ENCODE measurements around the gene WNT10A. TPM values are rescaled to one million over a fixed set of nuclear protein-coding genes. Genes with fewer than 3 reads are reported as not detected.

WNT10A gene
- total and polyA plus RNA-seq, 2 of the 8 experiments (the other 6 are each of a cell fraction or from before 2014, with no cell fraction given), result 0.05 TPM; not detected in 1

Small RNA genes lying within 50 kb of the gene (small RNA-seq; reads per million reads assigned to genes)
- gene RNU6-642P (ENCODE audit: insufficient read depth), result not detected

Other genes with a start within 250 kb of the WNT10A start
- 32.5 and 37.9 TPM in 2 replicates for gene ZNF142, start 221.2 kb upstream of the WNT10A start, total RNA-seq (2021; fragmentation: NEBNext Ultra II Directional; extraction: Animal tissue kit (Norgen Biotek cat#: 25700))
- gene ZNF142, start 221.2 kb upstream of the WNT10A start, polyA plus RNA-seq (2011; rRNA removed), result 9.4 and 18.5 TPM in 2 replicates
- gene BCS1L, start 221.2 kb upstream of the WNT10A start, total RNA-seq (2021; fragmentation: NEBNext Ultra II Directional; extraction: Animal tissue kit (Norgen Biotek cat#: 25700)), result 22.0 and 23.7 TPM in 2 replicates
- 37.1 and 60.4 TPM in 2 replicates for gene BCS1L, start 221.2 kb upstream of the WNT10A start, polyA plus RNA-seq (2011; rRNA removed)
- gene RNF25, start 208.8 kb upstream of the WNT10A start, total RNA-seq (2021; fragmentation: NEBNext Ultra II Directional; extraction: Animal tissue kit (Norgen Biotek cat#: 25700)), result 19.6 and 24.7 TPM in 2 replicates
- 29.6 and 31.6 TPM in 2 replicates for gene RNF25, start 208.8 kb upstream of the WNT10A start, polyA plus RNA-seq (2011; rRNA removed)
- 34.9 and 41.4 TPM in 2 replicates for gene STK36, start 208.8 kb upstream of the WNT10A start, total RNA-seq (2021; fragmentation: NEBNext Ultra II Directional; extraction: Animal tissue kit (Norgen Biotek cat#: 25700))
- 57.6 and 65.8 TPM in 2 replicates for gene STK36, start 208.8 kb upstream of the WNT10A start, polyA plus RNA-seq (2011; rRNA removed)
- 105 and 106 TPM in 2 replicates for gene TTLL4, start 170.0 kb upstream of the WNT10A start, total RNA-seq (2021; fragmentation: NEBNext Ultra II Directional; extraction: Animal tissue kit (Norgen Biotek cat#: 25700))
- gene TTLL4, start 170.0 kb upstream of the WNT10A start, polyA plus RNA-seq (2011; rRNA removed), result 63.1 and 71.1 TPM in 2 replicates
- 3.9 and 5.4 TPM in 2 replicates for gene CYP27A1, start 98.7 kb upstream of the WNT10A start, total RNA-seq (2021; fragmentation: NEBNext Ultra II Directional; extraction: Animal tissue kit (Norgen Biotek cat#: 25700))
- gene CYP27A1, start 98.7 kb upstream of the WNT10A start, polyA plus RNA-seq (2011; rRNA removed), result 12.9 and 14.7 TPM in 2 replicates
- not detected in 2 replicates for gene PRKAG3, start 49.0 kb upstream of the WNT10A start, total RNA-seq (2021; fragmentation: NEBNext Ultra II Directional; extraction: Animal tissue kit (Norgen Biotek cat#: 25700))
- gene PRKAG3, start 49.0 kb upstream of the WNT10A start, polyA plus RNA-seq (2011; rRNA removed), result not detected in 2 replicates
- not detected in 2 replicates for gene WNT6, start 21.0 kb upstream of the WNT10A start, total RNA-seq (2021; fragmentation: NEBNext Ultra II Directional; extraction: Animal tissue kit (Norgen Biotek cat#: 25700))
- gene WNT6, start 21.0 kb upstream of the WNT10A start, polyA plus RNA-seq (2011; rRNA removed), result not detected in 2 replicates
- not detected in 2 replicates for gene CDK5R2, start 78.8 kb downstream of the WNT10A start, total RNA-seq (2021; fragmentation: NEBNext Ultra II Directional; extraction: Animal tissue kit (Norgen Biotek cat#: 25700))
- 0.14 TPM in 2 replicates for gene CDK5R2, start 78.8 kb downstream of the WNT10A start, polyA plus RNA-seq (2011; rRNA removed)
- not detected in 2 replicates for gene FEV, start 104.3 kb downstream of the WNT10A start, total RNA-seq (2021; fragmentation: NEBNext Ultra II Directional; extraction: Animal tissue kit (Norgen Biotek cat#: 25700))
- not detected in 2 replicates for gene FEV, start 104.3 kb downstream of the WNT10A start, polyA plus RNA-seq (2011; rRNA removed)
- not detected in 2 replicates for gene CRYBA2, start 112.6 kb downstream of the WNT10A start, total RNA-seq (2021; fragmentation: NEBNext Ultra II Directional; extraction: Animal tissue kit (Norgen Biotek cat#: 25700))
- gene CRYBA2, start 112.6 kb downstream of the WNT10A start, polyA plus RNA-seq (2011; rRNA removed), result not detected in 2 replicates
- gene CFAP65, start 160.7 kb downstream of the WNT10A start, total RNA-seq (2021; fragmentation: NEBNext Ultra II Directional; extraction: Animal tissue kit (Norgen Biotek cat#: 25700)), result 0.13 and 0.19 TPM in 2 replicates
- 0.38 and 0.45 TPM in 2 replicates for gene CFAP65, start 160.7 kb downstream of the WNT10A start, polyA plus RNA-seq (2011; rRNA removed)
- not detected in 2 replicates for gene IHH, start 180.1 kb downstream of the WNT10A start, total RNA-seq (2021; fragmentation: NEBNext Ultra II Directional; extraction: Animal tissue kit (Norgen Biotek cat#: 25700))
- gene IHH, start 180.1 kb downstream of the WNT10A start, polyA plus RNA-seq (2011; rRNA removed), result 0.03 and 0.13 TPM in 2 replicates

Measured in H1 (cell line).